Osteoblast (primary cell): ENCODE measurements around the gene SIX4. TPM values are rescaled to one million over a fixed set of nuclear protein-coding genes. Genes with fewer than 3 reads are reported as not detected.

Experiments
- DNase-seq: peaks from one replicate; pipeline ENCODE4 v3.0.0; 2011; ENCODE audit warnings: low spot score, mixed read lengths; ENCODE audit not compliant: insufficient read length; ENCODE audit errors: missing footprints
- H2AFZ ChIP-seq: 2 replicates; pipeline ENCODE4 v1.6.0; 2011; ENCODE audit warnings: mild to moderate bottlenecking, low read length
- H3K27ac ChIP-seq: 2 replicates; pipeline ENCODE4 v1.5.1; 2011; ENCODE audit warnings: mild to moderate bottlenecking, low read depth, low read length, moderate library complexity
- H3K27me3 ChIP-seq: 2 replicates; pipeline ENCODE4 v1.6.0; 2012; ENCODE audit warnings: mild to moderate bottlenecking, control low read depth, inconsistent platforms, low read length, moderate library complexity; ENCODE audit not compliant: insufficient read depth
- H3K36me3 ChIP-seq: 2 replicates; pipeline ENCODE4 v1.5.1; 2011; ENCODE audit warnings: mild to moderate bottlenecking, low read length, control low read depth, moderate library complexity; ENCODE audit not compliant: insufficient read depth
- H3K4me1 ChIP-seq: 2 replicates; pipeline ENCODE4 v1.5.1; 2011; ENCODE audit warnings: mild to moderate bottlenecking, low read length, control low read depth, moderate library complexity; ENCODE audit not compliant: insufficient read depth
- H3K4me2 ChIP-seq: 2 replicates; pipeline ENCODE4 v1.6.0; 2011; ENCODE audit warnings: mild to moderate bottlenecking, low read length; ENCODE audit not compliant: insufficient read depth
- H3K4me3 ChIP-seq: fragments of 200-600 bp; sonication (generic); 3 replicates; pipeline ENCODE4 v1.5.1; 2012; ENCODE audit warnings: mild to moderate bottlenecking, low read length, inconsistent platforms; ENCODE audit not compliant: insufficient read depth
- H3K79me2 ChIP-seq: 2 replicates; pipeline ENCODE4 v1.6.0; 2012; ENCODE audit warnings: mild to moderate bottlenecking, low read length, control low read depth, inconsistent platforms; ENCODE audit not compliant: insufficient read depth
- H3K9me3 ChIP-seq: 2 replicates; pipeline ENCODE4 v1.5.1; 2011; ENCODE audit warnings: low read depth, low read length, control low read depth
- H4K20me1 ChIP-seq: 2 replicates; pipeline ENCODE4 v1.6.0; 2012; ENCODE audit warnings: mild to moderate bottlenecking, low read length, control low read depth; ENCODE audit not compliant: insufficient read depth
- total RNA-seq: library from RNA; depleted of rRNA; stranded (reverse); fragments of >200 nt; gene quantifications from 2 replicates; pipeline ENCODE4 v1.2.3, GENCODE V29; 2012
- TF ChIP-seq, protein P1 (sequence below): IDR thresholded peaks from 2 replicates; pipeline ENCODE4 v1.5.1; 2011; ENCODE audit warnings: mild to moderate bottlenecking, low read depth, low read length, moderate library complexity; ENCODE audit errors: extremely low read depth

SIX4 gene
- total RNA-seq = 14.5 and 15.6 TPM in 2 replicates

DNA sequence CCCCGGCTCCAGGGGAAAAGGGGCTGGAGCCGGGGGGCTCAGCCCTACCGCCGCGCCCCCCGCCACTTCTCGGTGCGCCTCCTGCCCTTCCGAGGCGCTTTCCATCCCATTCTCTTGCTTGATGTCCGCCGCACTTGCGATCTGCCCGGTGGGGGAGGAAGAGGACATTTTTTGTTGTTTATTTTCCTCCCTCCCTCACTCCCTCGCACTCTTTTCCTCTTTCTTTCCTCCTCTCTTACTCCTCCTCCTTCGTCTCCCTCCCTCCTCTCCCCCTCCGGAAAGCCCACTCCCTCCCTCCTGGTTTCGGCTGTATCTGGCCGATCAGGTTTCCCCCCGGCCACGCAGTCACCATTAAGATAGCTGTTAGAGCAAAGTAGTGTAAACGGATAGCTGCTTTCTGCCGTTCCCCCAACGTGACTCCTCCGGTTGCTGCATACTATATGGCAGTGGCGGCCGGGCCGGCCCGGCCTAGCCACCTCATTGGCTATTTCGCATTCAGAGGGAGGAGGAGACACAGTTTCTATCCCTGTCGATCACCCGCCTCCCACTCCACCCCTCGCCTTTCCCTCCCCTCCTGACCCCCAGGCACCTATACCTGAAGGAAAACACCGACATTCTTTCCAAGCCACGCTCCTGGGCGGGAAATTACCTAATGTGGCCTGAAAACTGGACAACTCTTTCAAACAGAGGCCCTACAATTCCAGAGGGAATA, at the start of gene SIX4:
Gene SIX4 (minus strand): TSS at position 445 of the 712 bp plus-strand sequence. CDS start 277 bp downstream, at position 168.
- Histone ChIP-seq H3K9me3 (no peaks in the 10 kb centered on the region), H3K4me2 (peak within 1 kb of the TSS; percentile 74), H3K27ac (peak within 1 kb of the TSS; percentile 86), H3K4me1 (peaks cover 8% of the 10 kb centered on the region), H3K79me2 (peaks cover 41% of the 10 kb centered on the region), H4K20me1 (peaks cover 26% of the 10 kb centered on the region), H3K36me3 (peaks cover 14% of the 10 kb centered on the region), H3K27me3 (no peaks in the 10 kb centered on the region), H3K4me3 (peak within 1 kb of the TSS; percentile 76), H2AFZ (peak within 1 kb of the TSS; percentile 91)
- peak; percentile 99 for DNase-seq
- TF ChIP-seq, protein P1, sequence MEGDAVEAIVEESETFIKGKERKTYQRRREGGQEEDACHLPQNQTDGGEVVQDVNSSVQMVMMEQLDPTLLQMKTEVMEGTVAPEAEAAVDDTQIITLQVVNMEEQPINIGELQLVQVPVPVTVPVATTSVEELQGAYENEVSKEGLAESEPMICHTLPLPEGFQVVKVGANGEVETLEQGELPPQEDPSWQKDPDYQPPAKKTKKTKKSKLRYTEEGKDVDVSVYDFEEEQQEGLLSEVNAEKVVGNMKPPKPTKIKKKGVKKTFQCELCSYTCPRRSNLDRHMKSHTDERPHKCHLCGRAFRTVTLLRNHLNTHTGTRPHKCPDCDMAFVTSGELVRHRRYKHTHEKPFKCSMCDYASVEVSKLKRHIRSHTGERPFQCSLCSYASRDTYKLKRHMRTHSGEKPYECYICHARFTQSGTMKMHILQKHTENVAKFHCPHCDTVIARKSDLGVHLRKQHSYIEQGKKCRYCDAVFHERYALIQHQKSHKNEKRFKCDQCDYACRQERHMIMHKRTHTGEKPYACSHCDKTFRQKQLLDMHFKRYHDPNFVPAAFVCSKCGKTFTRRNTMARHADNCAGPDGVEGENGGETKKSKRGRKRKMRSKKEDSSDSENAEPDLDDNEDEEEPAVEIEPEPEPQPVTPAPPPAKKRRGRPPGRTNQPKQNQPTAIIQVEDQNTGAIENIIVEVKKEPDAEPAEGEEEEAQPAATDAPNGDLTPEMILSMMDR = no peak

DNA sequence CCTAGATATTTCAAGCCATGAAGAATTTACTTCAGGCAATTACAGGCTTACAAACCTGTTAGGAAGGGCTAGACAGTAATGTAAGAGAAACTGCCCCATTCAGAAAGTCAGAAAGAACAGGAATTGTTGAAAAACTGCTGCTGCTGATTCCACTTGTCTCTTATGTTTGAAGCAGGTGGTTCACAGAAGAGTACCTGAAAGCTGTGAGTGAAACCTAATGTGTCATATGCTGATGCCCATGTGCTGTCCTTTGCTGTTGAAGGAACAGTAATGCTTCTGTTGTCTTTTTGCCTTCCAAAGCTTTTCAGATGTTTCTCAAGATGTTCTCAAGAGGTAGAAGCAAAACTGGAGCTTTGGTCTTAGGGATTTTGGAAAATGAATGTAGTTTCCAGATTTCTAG, 49.4 kb upstream of the SIX4 start:
- Histone ChIP-seq H4K20me1 (peaks cover 5% of the 10 kb centered on the region), H3K36me3 (no peaks in the 10 kb centered on the region), H3K27me3 (no peaks in the 10 kb centered on the region), H3K79me2 (peaks cover 69% of the 10 kb centered on the region), H3K4me3 (no peak overlapping the region), H3K4me1 (peaks cover 28% of the 10 kb centered on the region), H3K4me2 (no peak overlapping the region), H2AFZ (no peak overlapping the region), H3K27ac (no peak overlapping the region), H3K9me3 (no peaks in the 10 kb centered on the region)
- TF ChIP-seq, protein P1 = no peak
- DNase-seq = no peak

DNA sequence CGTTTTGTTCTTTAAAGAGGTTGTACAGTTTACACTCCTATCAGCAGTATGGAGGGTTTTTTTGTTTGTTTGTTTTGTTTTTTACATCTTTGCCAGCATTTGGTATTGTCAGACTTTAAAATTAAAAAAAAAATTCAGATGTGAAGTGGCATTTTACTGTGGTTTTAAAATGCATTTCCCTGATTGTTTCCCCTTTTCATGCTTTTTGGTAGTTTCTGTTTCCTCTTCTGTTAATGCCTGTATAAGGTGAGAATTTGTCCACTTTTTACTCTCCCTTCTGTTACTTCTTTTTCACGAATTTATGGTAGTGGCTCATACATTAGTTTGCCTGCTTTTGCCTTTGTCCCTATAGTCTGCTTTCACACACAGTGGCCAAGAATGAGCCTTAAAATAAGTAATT, 47.0 kb upstream of the SIX4 start:
- Histone ChIP-seq H3K4me1 (peaks cover 15% of the 10 kb centered on the region), H3K4me3 (no peak overlapping the region), H3K27ac (no peak overlapping the region), H2AFZ (no peak overlapping the region), H3K27me3 (no peaks in the 10 kb centered on the region), H4K20me1 (peaks cover 3% of the 10 kb centered on the region), H3K79me2 (peaks cover 75% of the 10 kb centered on the region), H3K4me2 (no peak overlapping the region), H3K36me3 (no peaks in the 10 kb centered on the region), H3K9me3 (no peaks in the 10 kb centered on the region)
- no peak for DNase-seq
- TF ChIP-seq, protein P1 = no peak

DNA sequence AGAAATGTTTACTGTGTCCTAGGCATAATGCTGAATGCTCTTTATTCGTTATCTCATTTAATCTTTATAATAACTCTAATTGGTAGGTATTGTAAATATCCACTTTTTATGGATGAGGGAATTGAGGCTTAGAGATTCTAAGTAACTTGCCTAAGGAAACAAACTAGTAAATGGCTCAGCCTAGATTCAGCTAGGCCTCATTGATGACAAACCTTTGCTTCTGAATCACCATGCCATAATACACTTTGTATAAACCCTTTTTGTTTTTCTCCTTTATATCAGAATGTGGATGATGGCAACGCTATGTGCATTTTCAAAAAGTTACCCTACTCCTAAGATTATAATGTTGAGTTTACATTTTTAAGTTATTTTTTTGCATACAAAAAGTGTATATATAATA, 44.5 kb upstream of the SIX4 start:
- Histone ChIP-seq H3K36me3 (no peaks in the 10 kb centered on the region), H2AFZ (no peak overlapping the region), H3K27me3 (no peaks in the 10 kb centered on the region), H3K4me2 (no peak overlapping the region), H3K79me2 (peaks cover 66% of the 10 kb centered on the region), H3K4me3 (no peak overlapping the region), H4K20me1 (peaks cover 3% of the 10 kb centered on the region), H3K27ac (no peak overlapping the region), H3K4me1 (no peaks in the 10 kb centered on the region), H3K9me3 (no peaks in the 10 kb centered on the region)
- TF ChIP-seq, protein P1 = no peak
- peak; percentile 35 for DNase-seq
